NCI-H187 (cell line): ENCODE results near the gene MPPED2.
A peak's percentile ranks its signal among the peaks of the same experiment; 100 is the strongest.

Source experiments
- DNase-seq, 2 experiments: peaks; one replicate each; lab custom pipeline; 2025; lab: John Stamatoyannopoulos, UW

MPPED2 gene

DNA sequence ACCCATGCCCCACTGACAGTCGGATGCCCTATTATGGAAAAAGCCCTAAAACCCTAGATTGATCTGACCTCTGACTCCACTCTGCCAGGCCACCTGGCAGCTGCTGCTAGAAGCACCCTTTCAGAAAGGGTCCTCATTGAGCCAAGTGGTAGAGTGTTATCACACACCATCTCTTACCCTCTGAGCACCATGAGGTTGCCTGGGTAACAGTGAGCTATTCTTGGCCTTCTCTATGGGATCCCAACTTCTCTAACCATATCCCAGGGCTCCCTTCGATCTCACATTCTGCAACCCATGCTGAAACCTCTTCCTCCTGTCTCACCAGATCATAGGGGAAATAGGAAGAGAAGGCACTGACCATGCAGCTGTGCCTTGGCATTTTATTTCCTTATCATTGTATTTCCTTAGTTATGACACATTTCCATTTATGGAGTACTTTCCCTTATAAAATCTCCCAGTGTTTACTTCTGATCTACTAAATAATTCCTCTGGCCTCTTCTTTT lies 52.7 kb downstream of the MPPED2 start:
- peak; percentile 71 to 84 for DNase-seq

DNA sequence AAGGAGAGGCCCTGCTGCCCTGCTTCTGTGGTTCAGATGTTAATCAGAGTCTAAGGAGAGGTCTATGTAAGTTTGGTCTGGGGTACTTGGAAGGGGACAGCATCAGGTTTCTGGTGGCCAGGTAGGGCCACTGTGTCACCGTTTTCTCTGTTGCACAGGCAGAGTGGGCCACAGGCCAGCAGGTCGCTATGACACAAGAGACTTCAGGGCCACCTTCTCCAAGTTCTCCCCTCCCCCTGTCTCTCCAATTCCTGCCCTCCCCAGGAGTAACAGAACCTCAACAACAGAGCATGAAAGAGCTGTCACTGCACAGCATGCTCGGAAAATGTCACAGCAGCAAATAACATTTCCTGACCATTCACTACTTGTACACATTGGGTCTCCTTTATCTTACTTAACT lies 58.6 kb downstream of the MPPED2 start:
- DNase-seq = no peak

DNA sequence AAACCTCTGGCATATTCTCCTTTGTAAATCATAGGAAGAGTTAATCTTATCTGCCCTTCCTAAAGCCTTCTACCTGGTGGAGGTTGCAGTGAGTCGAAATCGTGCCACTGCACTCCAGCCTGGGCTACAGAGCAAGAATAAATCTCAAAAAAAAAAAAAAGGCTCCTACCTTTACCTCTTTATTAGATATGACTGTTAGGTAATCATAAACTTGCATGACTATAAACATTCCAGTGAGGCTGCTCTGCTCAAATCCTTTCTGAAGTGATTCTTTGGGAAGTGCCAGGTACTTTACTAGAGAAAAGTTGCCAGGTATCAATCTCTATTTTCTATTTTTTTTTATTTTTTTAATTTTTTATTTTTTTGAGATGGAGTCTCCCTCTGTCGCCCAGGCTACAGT lies 59.6 kb downstream of the MPPED2 start:
- no peak for DNase-seq

DNA sequence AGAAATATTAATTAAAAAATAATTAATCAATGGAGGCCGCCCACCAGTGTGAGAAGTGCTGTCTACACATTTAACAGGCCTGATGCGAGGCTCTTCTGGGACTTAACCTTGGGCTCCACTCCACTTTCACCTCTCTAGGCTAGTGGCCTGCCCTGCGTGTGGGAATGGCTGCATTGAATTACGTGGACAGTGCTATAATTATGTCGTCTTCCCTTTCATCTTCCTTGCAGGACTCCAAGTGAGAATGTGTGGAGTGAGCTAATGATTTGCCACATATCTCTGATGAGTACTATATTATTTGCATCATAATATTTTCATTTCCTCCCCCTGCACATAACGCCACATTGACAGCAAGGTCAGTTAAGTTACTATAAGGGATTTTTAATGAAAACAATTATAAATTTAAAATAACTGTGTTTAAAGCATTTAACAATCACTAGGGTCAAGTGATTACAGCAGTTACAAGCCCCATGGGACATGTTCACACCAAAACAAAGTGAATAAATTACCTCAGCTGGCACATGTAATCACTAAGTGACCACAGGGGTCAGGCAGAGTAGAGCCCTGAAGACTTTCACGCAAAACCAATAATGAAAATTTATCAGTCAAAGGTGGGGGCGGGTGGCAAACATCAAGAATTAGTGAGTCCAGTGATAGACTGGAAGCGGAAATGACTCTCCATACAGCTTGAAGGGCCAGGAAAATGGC lies 63.5 kb downstream of the MPPED2 start:
- DNase-seq = no peak

DNA sequence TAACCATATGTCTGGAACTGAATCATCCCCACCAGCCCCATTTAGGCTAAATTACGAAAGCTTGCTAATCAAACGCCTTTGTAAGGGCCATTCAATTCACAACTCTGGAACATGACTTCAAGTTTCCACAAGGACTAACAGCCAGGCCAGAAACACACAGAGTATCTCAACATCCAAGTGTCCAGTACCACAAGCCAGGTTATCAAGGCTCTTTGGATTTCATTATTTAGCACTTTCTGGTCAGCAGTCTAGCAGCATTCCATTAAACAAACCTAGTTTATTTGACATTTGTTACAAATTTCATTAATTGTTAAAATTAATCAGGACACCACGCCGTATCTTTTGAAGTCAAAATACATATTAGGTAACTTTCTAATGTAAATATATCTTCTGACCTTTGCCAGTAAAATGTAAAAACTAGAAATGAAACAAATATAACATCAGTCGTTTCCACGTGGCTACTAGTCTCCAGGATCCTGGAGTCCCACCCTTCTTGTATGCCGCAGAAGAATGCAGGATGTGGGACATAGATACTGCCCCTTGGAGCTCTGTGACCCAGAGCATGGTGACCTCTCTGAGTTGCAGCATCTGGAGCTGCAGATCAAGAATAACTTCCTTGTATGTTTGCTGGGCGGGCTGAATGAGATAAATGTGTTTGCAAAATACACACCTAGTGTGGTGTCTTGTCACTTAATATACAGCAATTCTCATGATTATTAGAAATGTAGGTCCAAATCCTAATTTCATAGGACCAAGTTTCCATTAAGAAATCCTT lies 64.7 kb downstream of the MPPED2 start:
- DNase-seq = no peak

DNA sequence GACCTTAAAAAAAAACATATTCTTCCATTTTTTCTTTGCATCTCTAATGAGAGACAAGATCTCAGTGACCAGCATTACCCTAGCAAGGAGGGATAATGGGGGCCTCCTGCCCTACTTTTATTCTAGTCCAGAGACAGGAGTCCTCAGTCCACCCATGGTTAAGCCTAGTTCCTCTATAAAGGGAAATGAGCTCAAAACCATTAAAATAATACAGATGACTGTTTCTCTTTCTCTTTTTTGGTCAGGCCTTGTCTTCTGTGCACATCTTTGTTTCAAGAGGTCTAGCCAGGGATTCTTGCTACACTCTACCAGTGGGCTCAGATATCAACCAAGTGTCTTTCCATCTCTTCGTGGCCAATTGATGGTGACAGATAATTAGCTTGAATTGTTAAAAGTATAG lies 73.1 kb downstream of the MPPED2 start:
- DNase-seq = no peak

DNA sequence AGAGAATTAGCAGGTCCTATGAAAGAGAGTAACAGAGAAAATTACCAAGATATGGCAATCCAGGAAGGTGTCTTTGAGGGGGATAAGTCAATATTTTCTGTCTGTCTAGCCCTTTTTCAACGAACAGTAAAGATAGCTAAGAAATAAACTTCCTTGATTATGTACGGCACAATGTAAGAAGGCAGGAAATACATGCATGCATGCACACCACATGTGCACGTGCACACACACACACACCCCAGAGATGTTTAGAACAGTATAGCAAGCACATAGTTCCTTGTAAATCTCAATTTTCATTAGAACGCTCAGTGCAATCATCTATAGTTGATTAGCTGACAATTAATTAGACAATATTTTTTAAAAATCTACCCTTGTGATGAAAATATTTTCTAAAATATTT lies 74.7 kb downstream of the MPPED2 start:
- DNase-seq = no peak

DNA sequence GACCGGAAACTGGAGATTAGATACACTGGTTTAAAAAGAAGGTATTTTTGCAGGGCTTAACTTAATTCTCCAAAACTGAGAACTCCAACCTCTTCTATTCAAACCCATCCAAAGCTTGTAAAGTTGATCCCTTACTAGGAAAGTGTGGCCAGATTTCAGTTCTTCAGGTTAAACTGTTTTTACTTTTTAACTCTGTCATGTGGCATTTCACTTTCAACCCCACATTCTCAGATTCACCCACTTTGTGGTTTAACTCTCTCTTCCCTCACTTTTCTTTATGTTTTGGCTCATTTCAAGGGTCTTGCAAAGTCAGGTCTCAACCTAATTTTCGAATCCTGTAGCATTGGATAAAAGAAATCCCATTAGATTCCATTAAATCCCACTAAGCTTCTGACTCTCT lies 75.4 kb downstream of the MPPED2 start:
- DNase-seq = no peak

DNA sequence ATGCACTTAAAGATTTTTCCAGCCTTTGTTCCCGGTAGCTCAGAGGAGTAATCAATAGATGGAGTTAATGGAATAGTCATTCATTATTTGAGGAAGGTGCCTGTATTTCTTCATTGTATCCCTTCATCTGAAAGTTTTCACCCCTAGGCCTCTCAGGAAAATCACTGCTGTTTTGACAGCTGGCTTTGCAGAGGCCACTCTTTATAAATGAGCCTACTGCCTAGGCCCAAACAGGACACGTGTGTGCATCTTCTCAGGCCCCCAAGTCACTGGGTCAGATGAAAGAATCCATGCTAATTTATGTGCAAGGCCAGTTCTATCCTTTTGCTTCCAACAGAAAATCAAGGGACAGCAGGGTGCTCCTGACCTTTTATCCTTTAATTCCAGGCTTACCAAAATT lies 76.8 kb downstream of the MPPED2 start:
- no peak for DNase-seq

DNA sequence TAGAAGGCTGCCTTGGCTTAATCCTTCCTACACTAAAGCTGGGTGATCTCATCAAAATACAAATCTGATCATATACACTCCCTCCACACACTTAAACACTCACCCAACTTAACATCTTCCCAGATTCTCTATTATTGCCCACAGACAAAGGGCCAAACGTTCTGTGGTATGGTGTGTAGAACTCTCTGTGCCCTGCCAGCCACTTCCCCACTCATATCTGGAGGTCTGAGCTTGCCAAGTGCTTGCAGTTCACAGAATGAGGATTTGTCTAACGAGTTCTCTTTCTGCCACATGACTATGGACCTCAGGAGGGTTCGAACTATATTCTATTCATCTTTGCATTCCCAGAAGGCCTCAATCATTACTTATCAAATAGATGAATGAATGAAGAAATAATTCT lies 77.6 kb downstream of the MPPED2 start:
- DNase-seq = no peak

DNA sequence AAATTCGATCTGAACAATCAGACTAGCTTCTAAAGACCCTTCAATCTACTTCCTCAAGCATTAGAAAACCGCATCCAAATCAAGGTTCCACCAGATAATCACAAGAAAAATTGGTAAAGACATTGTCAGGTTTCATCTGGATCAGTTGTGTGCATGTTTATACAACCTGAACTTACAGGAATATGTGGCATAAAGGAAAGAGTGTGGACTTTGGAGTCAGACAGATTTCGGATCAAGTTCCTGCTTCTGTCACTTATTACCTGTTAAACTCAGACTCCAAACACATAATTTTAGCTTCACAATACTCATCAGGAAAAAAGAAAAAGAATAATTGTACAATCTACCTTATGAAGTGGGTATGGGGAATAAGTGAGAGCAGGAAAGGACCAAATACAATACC lies 80.5 kb downstream of the MPPED2 start:
- no peak for DNase-seq

DNA sequence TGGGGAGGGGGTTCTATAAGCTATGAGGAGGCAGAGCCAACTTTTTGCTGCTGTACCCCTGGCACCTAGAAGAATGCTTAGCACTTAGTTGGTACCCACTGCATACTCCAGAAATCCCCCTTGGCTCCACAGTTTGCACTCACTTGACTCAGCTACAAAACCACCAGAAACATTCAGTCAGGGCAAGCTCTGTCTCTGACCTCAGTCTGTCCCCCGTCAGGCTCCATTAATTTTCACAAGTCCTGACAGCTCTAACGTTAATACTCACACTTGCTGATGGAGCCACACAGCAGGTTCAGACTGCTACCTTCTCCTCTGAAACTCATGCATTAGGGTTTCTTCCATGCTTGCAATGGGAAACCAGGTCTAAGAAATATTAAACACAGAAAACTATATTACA lies 81.7 kb downstream of the MPPED2 start:
- DNase-seq = no peak

DNA sequence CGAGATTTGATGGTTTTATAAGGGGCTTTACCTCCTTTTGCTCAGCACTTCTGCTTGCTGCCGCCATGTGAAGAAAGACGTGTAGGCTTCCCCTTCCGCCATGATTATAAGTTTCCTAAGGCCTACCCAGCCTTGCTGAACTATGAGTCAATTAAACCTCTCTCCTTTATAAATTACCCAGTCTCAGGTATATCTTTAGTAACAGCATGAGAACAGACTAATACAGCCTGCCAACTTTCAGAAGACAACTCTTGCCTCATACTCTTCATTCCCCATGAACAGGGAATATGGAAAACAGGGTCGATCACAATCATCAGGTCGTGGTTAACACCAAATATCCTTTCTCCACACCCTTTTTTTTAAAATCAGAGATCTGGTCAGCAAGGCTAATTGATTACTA lies 83.0 kb downstream of the MPPED2 start:
- no peak for DNase-seq

DNA sequence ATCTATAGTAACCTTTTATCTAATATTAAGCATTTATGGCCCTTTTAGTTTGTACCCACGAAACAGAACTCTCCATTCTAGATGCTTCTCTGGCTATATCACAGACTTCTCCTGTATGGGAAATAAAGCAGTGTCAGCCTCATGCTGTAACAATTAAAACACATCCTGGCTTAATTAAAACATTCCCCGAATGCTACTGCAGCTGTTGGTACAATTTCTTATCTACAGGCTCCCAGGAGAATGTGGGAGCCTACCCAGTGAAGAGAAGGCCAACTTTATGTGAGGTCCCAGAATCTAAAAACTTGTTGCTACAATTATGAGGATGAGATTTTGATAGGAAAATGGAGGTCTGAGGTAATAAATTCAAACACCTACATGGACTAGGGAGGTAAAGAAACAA lies 83.8 kb downstream of the MPPED2 start:
- no peak for DNase-seq

DNA sequence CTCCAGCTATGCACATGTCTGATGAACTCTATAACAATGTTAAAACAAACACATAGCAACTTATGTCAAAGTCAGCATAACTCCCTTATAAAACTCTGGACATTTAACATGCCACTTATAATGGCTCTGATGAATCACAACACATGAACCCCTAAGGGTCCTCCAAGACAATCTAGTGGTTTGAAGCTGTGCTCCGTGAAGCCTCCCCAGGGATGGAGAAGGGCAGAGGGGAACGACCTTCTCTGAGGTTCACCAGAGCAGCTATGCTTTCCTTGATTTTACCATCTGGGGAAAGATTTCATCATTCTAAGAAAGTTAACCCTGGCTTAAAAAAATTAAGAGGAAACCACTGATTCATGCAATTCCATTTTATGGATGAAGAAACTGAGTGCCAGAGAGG lies 84.4 kb downstream of the MPPED2 start:
- DNase-seq = no peak

DNA sequence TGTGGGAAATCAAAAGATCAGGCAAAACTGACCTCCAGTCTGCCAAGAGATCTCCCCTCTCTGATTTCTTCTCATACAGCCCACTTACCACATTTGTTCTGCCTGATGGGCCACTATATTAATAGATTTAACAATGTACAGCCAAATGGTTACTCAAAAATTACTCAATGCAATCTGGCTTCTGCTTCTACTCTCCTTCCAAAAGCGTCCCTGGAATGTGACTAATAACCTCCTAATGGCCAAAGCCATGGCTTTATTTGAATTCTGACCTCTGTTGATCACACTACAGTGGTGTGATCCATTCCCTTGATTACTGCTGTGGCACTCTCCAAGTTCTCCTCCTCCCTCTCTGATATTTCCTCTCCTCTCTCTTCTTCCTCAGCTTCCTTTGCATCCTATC lies 86.2 kb downstream of the MPPED2 start:
- DNase-seq = no peak

DNA sequence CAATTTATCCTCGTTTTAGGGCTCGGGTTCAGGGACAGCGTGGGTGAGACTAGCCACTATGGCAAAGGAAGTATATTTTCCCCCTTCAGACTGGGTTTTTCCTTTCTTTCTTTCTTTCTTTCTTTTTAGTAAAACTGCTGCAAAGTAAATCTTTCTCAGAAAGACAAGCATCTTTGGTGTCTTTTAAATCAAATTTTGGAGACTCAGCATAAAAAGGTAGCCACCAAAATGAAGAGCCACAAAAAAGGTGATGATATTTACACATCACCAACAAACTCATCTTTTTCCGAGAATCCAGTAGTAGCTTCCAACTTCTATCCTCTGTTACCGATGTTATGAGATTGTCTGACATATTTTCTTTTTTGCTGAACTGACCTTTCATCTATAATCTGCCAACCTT lies 88.6 kb downstream of the MPPED2 start:
- DNase-seq = no peak

DNA sequence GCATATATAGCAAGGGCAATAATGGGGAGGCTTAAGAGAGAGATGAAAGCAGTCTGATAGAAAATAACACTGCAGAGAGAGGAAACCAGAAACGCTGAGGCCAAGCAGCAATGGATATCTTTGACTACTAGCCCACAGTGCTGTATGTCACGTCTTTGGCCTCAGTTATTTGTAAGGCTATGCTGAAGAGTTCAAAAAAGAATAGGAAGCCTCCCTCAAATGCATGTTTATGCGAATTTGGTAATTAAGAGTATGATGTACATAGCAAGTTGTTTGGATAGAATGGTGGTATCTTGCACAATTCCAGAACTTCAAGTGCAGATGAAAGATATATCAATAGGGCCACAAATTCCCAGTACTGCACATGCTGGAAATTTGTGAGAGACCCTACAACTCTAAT lies 89.2 kb downstream of the MPPED2 start:
- DNase-seq = no peak

DNA sequence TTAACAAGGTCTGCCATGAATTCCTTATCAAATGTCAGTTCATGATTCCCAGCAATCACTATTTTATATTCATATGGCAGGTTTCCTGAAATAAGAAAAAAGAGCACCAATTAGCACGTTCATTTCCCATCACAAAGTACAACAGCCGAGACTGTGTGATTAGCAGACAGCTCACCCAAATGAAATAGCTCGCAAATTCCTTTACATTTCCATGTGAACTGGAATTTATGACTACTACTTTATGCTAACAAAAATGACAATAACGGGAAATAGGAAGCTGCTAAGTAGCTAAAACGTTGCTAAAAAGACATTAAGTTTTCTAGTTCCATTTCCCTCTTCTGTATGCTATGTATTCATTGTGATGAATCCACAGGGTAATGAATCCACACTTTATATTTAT lies 90.7 kb downstream of the MPPED2 start:
- DNase-seq = no peak

DNA sequence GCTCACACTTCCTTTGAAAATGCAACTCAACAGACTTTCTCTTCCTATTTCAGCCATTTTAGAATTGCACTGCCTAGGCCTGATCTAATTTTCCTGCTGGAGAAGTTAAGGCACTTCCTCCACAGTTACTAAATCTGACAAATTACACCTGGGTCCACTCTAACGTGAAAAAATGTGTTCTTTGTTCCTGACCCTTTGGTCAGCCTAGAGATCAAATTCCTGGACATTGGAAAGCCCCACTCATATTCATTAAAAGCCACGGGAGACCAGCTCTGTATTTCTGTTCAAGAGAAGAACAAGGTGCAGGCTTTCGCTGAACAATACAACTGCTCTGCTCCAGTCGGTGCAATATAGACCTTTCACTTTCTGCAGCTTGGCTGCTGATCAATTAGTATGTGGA lies 96.6 kb downstream of the MPPED2 start:
- no peak for DNase-seq

DNA sequence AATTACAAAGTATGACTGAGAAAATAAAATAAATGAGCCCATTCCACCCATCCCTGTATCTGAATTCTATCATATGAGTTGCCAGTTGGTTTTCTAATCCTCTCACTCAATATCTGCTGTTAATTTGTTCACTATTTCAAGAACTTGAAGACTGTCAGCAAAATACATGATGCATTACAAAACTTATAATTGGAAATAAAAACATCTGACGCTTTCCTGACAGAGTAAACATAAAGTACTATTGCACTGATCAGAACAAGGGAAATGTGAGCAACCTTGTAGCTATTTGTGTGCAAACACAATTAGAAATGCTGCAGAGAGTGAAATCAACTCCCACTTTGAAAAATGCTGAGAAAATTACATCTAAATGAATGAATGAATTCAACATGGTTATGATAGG lies 97.1 kb downstream of the MPPED2 start:
- DNase-seq = no peak

DNA sequence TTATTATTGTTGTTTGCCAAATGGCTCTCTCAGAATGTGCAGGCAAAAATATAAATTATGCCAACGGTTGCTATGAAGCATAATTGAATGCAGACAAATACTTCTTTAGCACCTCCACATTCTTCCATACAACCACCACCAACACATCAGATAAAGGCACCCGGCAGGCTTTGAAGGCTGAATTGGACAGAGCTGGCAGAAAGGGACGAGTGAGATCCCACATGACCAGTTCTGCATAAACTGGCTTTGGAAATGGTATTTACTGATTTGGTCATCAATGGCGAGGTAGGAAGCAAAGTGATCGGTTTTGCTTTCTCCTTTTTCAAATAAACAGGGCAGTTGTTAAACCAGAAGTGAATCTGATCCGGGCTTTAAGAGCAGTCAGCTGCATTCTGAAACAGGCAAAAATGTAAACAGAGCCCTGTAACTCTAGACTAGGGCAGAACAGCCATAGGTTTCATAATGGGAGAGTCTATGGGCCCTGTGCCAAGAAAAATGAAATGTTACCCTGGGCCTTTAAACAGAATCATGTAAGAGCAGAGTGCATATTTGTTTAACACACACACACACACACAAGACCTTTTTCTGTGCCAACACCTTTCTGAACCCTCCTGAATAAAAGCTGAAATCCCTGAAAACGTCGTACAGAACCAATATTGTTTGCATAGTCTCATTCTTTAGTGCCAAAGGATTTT lies 97.7 kb downstream of the MPPED2 start:
- peak; percentile 86 to 87 for DNase-seq
